Stomach (tissue), 4 donors: ENCODE results near the gene CEBPB.

ENCODE experiments used
- POLR2A ChIP-seq, 4 donors: fragments of 450-650 bp; IDR thresholded peaks; one replicate each; pipeline ENCODE4 v1.6.1; 2016; ENCODE audit warnings: antibody characterized with exemption in 4 of 4, control low read depth in 2 of 4, mild to moderate bottlenecking in 1 of 4, moderate library complexity in 1 of 4
- TF ChIP-seq, protein P1 (sequence below), 7 experiments: fragments of 450-650 bp in 4 of 7; fragments of 200-600 bp in 3 of 7; sonication (generic) in 3 of 7; IDR thresholded peaks; one replicate each; pipeline ENCODE4 v1.5.1; 2016 to 2019; ENCODE audit warnings: antibody characterized with exemption in 7 of 7, control low read depth in 2 of 7, mild to moderate bottlenecking in 1 of 7

DNA sequence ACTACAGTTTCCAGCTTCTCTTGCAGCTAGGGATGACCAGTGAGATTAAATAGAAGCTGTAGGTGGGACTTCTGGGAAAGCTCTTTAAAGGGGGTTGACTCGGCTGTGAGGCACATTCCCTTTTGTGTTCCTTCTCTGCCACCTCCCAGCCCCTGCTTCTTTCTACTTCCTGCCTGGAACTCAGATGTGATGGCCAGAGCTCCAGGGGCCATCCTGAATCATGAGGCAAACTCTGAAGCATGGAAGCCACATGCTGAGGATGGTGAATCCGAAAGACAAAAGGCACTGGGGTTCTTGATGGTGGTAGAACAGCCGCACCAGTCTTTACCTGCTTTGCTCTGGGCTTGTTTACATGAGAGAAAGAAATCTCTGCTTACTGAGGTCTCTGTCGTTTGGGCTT is 9.1 kb downstream of the CEBPB start:
- TF ChIP-seq, protein P1, sequence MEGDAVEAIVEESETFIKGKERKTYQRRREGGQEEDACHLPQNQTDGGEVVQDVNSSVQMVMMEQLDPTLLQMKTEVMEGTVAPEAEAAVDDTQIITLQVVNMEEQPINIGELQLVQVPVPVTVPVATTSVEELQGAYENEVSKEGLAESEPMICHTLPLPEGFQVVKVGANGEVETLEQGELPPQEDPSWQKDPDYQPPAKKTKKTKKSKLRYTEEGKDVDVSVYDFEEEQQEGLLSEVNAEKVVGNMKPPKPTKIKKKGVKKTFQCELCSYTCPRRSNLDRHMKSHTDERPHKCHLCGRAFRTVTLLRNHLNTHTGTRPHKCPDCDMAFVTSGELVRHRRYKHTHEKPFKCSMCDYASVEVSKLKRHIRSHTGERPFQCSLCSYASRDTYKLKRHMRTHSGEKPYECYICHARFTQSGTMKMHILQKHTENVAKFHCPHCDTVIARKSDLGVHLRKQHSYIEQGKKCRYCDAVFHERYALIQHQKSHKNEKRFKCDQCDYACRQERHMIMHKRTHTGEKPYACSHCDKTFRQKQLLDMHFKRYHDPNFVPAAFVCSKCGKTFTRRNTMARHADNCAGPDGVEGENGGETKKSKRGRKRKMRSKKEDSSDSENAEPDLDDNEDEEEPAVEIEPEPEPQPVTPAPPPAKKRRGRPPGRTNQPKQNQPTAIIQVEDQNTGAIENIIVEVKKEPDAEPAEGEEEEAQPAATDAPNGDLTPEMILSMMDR (IDR thresholded peaks at IDR 0.05), result no peak
- TF ChIP-seq POLR2A (IDR thresholded peaks at IDR 0.05), result no peak
